Transverse colon (tissue), 3 donors: ENCODE measurements around the gene ANKRD24.

ENCODE experiments used
- EP300 ChIP-seq: sonication (generic); formaldehyde crosslinking; IDR thresholded peaks from one replicate; pipeline ENCODE4 v1.6.1; 2017; ENCODE audit warnings: antibody characterized with exemption, low read depth
- POLR2A ChIP-seq: fragments of 450-650 bp; IDR thresholded peaks from one replicate; pipeline ENCODE4 v1.6.1; 2016; ENCODE audit warnings: antibody characterized with exemption, mild to moderate bottlenecking, moderate library complexity
- TF ChIP-seq, protein P1 (sequence below), 5 experiments: fragments of 200-600 bp in 3 of 5; fragments of 450-650 bp in 2 of 5; sonication (generic) in 3 of 5; IDR thresholded peaks; 1 replicate in 2 of 5; 2 replicates in 3 of 5; pipeline ENCODE4 v1.5.1; 2016 to 2017; ENCODE audit warnings: antibody characterized with exemption in 5 of 5, inconsistent platforms in 3 of 5, mild to moderate bottlenecking in 2 of 5, moderate library complexity in 1 of 5

DNA sequence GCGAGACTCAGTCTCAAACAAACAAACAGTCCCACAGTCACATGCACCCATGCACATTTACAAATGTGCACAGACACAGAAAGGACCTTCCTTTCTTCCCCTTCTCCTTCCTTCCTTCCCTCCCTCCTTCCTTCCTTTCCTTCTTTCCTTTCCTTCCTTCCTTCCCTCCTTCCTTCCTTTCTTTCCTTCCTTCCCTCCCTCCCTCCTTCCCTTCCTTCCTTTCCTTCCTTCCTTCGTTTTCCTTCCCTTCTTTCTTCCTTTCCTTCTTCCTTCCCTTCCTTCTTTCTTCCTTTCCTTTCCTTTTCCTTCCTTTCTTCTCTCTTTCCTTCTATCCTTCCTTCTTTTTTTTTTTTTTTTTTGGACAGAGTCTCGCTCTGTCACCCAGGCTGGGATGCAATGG lies 30.6 kb downstream of the ANKRD24 start:
- TF ChIP-seq EP300 (no peak), POLR2A (no peak)
- TF ChIP-seq, protein P1, sequence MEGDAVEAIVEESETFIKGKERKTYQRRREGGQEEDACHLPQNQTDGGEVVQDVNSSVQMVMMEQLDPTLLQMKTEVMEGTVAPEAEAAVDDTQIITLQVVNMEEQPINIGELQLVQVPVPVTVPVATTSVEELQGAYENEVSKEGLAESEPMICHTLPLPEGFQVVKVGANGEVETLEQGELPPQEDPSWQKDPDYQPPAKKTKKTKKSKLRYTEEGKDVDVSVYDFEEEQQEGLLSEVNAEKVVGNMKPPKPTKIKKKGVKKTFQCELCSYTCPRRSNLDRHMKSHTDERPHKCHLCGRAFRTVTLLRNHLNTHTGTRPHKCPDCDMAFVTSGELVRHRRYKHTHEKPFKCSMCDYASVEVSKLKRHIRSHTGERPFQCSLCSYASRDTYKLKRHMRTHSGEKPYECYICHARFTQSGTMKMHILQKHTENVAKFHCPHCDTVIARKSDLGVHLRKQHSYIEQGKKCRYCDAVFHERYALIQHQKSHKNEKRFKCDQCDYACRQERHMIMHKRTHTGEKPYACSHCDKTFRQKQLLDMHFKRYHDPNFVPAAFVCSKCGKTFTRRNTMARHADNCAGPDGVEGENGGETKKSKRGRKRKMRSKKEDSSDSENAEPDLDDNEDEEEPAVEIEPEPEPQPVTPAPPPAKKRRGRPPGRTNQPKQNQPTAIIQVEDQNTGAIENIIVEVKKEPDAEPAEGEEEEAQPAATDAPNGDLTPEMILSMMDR (IDR thresholded peaks at IDR 0.05) = no peak
